ENCODE measurements around the gene OR8B12. TPM values are rescaled to one million over a fixed set of nuclear protein-coding genes. Genes with fewer than 3 reads are reported as not detected.

The OR8B12 gene
- total and polyA plus RNA-seq, 2 donors (not counting 1 experiment from before 2014, with no cell fraction given) = not detected

GRCh38 chr11:124582565-124582964, 39.1 kb upstream of the OR8B12 start:
- intact Hi-C loops (cut with micrococcal nuclease) = no loop called here
- H3K9me3 Mint-ChIP-seq (ENCODE audit: insufficient read depth) = no peaks in the 10 kb centered on the region
- POLR2A ChIA-PET = no interaction called here
- H4K20me1 ChIP-seq (ENCODE audit: control insufficient read depth, insufficient read depth, low read length, poor library complexity, severe bottlenecking) = no peaks in the 10 kb centered on the region
- H2AFZ ChIP-seq (ENCODE audit: insufficient read depth, low read depth, low read length, poor library complexity, severe bottlenecking) = no peak overlapping the region
- no CpG with 5 or more reads among the region's 2 CpGs for WGBS (ENCODE audit: insufficient coverage)
- peaks cover 18% of the 10 kb centered on the region for H3K27me3 Mint-ChIP-seq
- no peak overlapping the region for H3K27ac Mint-ChIP-seq
- H3K36me3 ChIP-seq (replicated peaks in 1 of 2; ENCODE audit: control extremely low read depth in 1 of 2, control insufficient read depth in 1 of 2, extremely low read depth in 1 of 2, insufficient read depth in 2 of 2, low read length in 1 of 2) = no peaks in the 10 kb centered on the region
- TF ChIP-seq EZH2 (IDR thresholded peaks at IDR 0.05; ENCODE audit: borderline replicate concordance, insufficient read depth, low read depth, low read length, poor library complexity, severe bottlenecking) (no peak), CTCF (IDR thresholded peaks at IDR 0.05) (no peak)
- no peaks in the 10 kb centered on the region for H3K4me1 ChIP-seq (ENCODE audit: control insufficient read depth in 2 of 2, insufficient read depth in 2 of 2, low read length in 2 of 2)
- CTCF ChIA-PET = interaction anchor here (5.8 kb wide), 1 partner anchor 513 kb away, joined by 95 read pairs; no protein-coding TSS in a partner anchor
- no peak overlapping the region for H3K4me2 ChIP-seq (replicated peaks; ENCODE audit: low read depth, low read length, poor library complexity, severe bottlenecking)
- no peak overlapping the region for H3K27ac ChIP-seq (ENCODE audit: low read length in 2 of 2)
- H3K4me3 Mint-ChIP-seq = no peak overlapping the region
- no peaks in the 10 kb centered on the region for H3K4me1 Mint-ChIP-seq
- DNase-seq (no peak), ATAC-seq (ENCODE audit: low read depth) (no peak)
- no peak overlapping the region for H3K9ac ChIP-seq (ENCODE audit: low read length)
- no peaks in the 10 kb centered on the region for H3K27me3 ChIP-seq (replicated peaks in 1 of 4; ENCODE audit: control extremely low read depth in 1 of 4, control insufficient read depth in 3 of 4, insufficient read depth in 4 of 4, low read length in 3 of 4)
- H3K9me3 ChIP-seq (ENCODE audit: control extremely low read depth in 1 of 3, control insufficient read depth in 2 of 3, insufficient read depth in 1 of 3, low read length in 2 of 3) = no peaks in the 10 kb centered on the region
- H3K4me3 ChIP-seq (ENCODE audit: control extremely low read depth in 1 of 5, extremely low read depth in 1 of 5, insufficient read depth in 1 of 5, low read depth in 2 of 5, low read length in 4 of 5) = no peak overlapping the region
- H3K79me2 ChIP-seq (ENCODE audit: control insufficient read depth, insufficient read depth, low read length) = no peaks in the 10 kb centered on the region

- no peaks in the 10 kb centered on the region for H3K4me1 ChIP-seq (ENCODE audit: control insufficient read depth in 2 of 2, insufficient read depth in 2 of 2, low read length in 2 of 2)
- ATAC-seq (ENCODE audit: low read depth) = no peak
- POLR2A ChIA-PET = no interaction called here
- H3K79me2 ChIP-seq (ENCODE audit: control insufficient read depth, insufficient read depth, low read length) = no peaks in the 10 kb centered on the region
- H3K27me3 ChIP-seq (replicated peaks in 1 of 4; ENCODE audit: control extremely low read depth in 1 of 4, control insufficient read depth in 3 of 4, insufficient read depth in 4 of 4, low read length in 3 of 4) = no peaks in the 10 kb centered on the region
- H3K27ac Mint-ChIP-seq = no peak overlapping the region
- H4K20me1 ChIP-seq (ENCODE audit: control insufficient read depth, insufficient read depth, low read length, poor library complexity, severe bottlenecking) = no peaks in the 10 kb centered on the region
- H3K9me3 Mint-ChIP-seq (ENCODE audit: insufficient read depth) = no peaks in the 10 kb centered on the region
- H3K9me3 ChIP-seq (ENCODE audit: control extremely low read depth in 1 of 3, control insufficient read depth in 2 of 3, insufficient read depth in 1 of 3, low read length in 2 of 3) = no peaks in the 10 kb centered on the region
- CTCF ChIA-PET = interaction anchor here (1.3 to 5.8 kb wide), 2 partner anchors 13 to 512 kb away, joined by 3 to 95 read pairs; no protein-coding TSS in a partner anchor
- no peaks in the 10 kb centered on the region for H3K36me3 ChIP-seq (replicated peaks in 1 of 2; ENCODE audit: control extremely low read depth in 1 of 2, control insufficient read depth in 1 of 2, extremely low read depth in 1 of 2, insufficient read depth in 2 of 2, low read length in 1 of 2)
- H3K4me1 Mint-ChIP-seq = no peaks in the 10 kb centered on the region
- TF ChIP-seq EZH2 (IDR thresholded peaks at IDR 0.05; ENCODE audit: borderline replicate concordance, insufficient read depth, low read depth, low read length, poor library complexity, severe bottlenecking) = no peak
- no peak overlapping the region for H3K4me2 ChIP-seq (replicated peaks; ENCODE audit: low read depth, low read length, poor library complexity, severe bottlenecking)
- H3K27ac ChIP-seq (ENCODE audit: low read length in 2 of 2) = no peak overlapping the region
- H3K9ac ChIP-seq (ENCODE audit: low read length) = no peak overlapping the region
- no peak for DNase-seq
- no peak overlapping the region for H3K4me3 ChIP-seq (ENCODE audit: control extremely low read depth in 1 of 5, extremely low read depth in 1 of 5, insufficient read depth in 1 of 5, low read depth in 2 of 5, low read length in 4 of 5)
- intact Hi-C loops (cut with micrococcal nuclease) = no loop called here
- no peak overlapping the region for H3K4me3 Mint-ChIP-seq
- no peak overlapping the region for H2AFZ ChIP-seq (ENCODE audit: insufficient read depth, low read depth, low read length, poor library complexity, severe bottlenecking)
- 92% methylated on average over 5 of the region's 6 CpGs for WGBS (ENCODE audit: insufficient coverage)
- H3K27me3 Mint-ChIP-seq = peaks cover 13% of the 10 kb centered on the region
Observed at GRCh38 chr11:124581817-124582216, 38.4 kb upstream of the OR8B12 start.
